ENCODE measurements around the gene BORCS5. TPM values are rescaled to one million over a fixed set of nuclear protein-coding genes. Genes with fewer than 3 reads are reported as not detected.
"Not testable (repeated sequence)": the region's sequence is repeated elsewhere in the genome, so short reads cannot be mapped to it uniquely, and the experiment has no call there.

BORCS5 gene
- total RNA-seq, 1 donor, result 18.3 TPM

GRCh38 chr12:12466157-12466556 lies 109.3 kb downstream of the BORCS5 start:
- no peak for DNase-seq (ENCODE audit: low read depth)
- no peak overlapping the region for H3K4me3 ChIP-seq (ENCODE audit: low read depth, low read length)
- TF ChIP-seq CTCF (IDR thresholded peaks at IDR 0.05; ENCODE audit: insufficient read depth, low read length), result no peak

- DNase-seq (ENCODE audit: low read depth), result no peak
- H3K4me3 ChIP-seq (ENCODE audit: low read depth, low read length), result no peak overlapping the region
- no peak for TF ChIP-seq CTCF (IDR thresholded peaks at IDR 0.05; ENCODE audit: insufficient read depth, low read length)
These were observed 110.4 kb downstream of the BORCS5 start for GRCh38 chr12:12467264-12467663.

GRCh38 chr12:12467688-12468261 lies 110.9 kb downstream of the BORCS5 start:
- H3K4me3 ChIP-seq (ENCODE audit: low read depth, low read length), result no peak overlapping the region
- TF ChIP-seq CTCF (IDR thresholded peaks at IDR 0.05; ENCODE audit: insufficient read depth, low read length), result no peak
- DNase-seq (ENCODE audit: low read depth), result no peak

- no peak for TF ChIP-seq CTCF (IDR thresholded peaks at IDR 0.05; ENCODE audit: insufficient read depth, low read length)
- H3K4me3 ChIP-seq (ENCODE audit: low read depth, low read length), result no peak overlapping the region
- no peak for DNase-seq (ENCODE audit: low read depth)
These were observed 111.7 kb downstream of the BORCS5 start for GRCh38 chr12:12468575-12468974.

- no peak for TF ChIP-seq CTCF (IDR thresholded peaks at IDR 0.05; ENCODE audit: insufficient read depth, low read length)
- no peak for DNase-seq (ENCODE audit: low read depth)
These were observed 112.5 kb downstream of the BORCS5 start for GRCh38 chr12:12469386-12469785.

GRCh38 chr12:12470751-12471306 lies 114.0 kb downstream of the BORCS5 start:
- no peak for TF ChIP-seq CTCF (IDR thresholded peaks at IDR 0.05; ENCODE audit: insufficient read depth, low read length)
- H3K4me3 ChIP-seq (ENCODE audit: low read depth, low read length), result no peak overlapping the region
- DNase-seq (ENCODE audit: low read depth), result no peak

More at GRCh38 chr12:12469386-12469785, 112.5 kb downstream of the BORCS5 start:
- no peak overlapping the region for H3K4me3 ChIP-seq (ENCODE audit: low read depth, low read length)

- H3K4me3 ChIP-seq (ENCODE audit: low read depth, low read length); DNase-seq (ENCODE audit: low read depth): not testable (repeated sequence)
These were observed 115.4 kb downstream of the BORCS5 start for GRCh38 chr12:12471982-12472961.

All from fibroblast of the aortic adventitia (primary cell).